HepG2 (cell line): ENCODE results near the gene AIDA. TPM values are rescaled to one million over a fixed set of nuclear protein-coding genes. Genes with fewer than 3 reads are reported as not detected.

Source experiments
- ATAC-seq: fragments of 200-7000 bp; cut with Tn5 transposase; 3 replicates; pipeline ENCODE4 v1.9.1; 2020; ENCODE audit warnings: mild to moderate bottlenecking, moderate library complexity
- BruUV-seq: library from RNA; stranded (reverse); fragments of 400-500 nt; replicated peaks from 2 replicates; lab custom pipeline; 2021; lab: Mats Ljungman, UMichigan
- CTCF ChIA-PET: fragments of 300-600 bp; formaldehyde crosslinking; extraction: SDS; loops from one replicate; lab custom pipeline; 2021; ENCODE audit warnings: low total read pairs, inconsistent platforms, low intra/inter-chr PET ratio; lab: Yijun Ruan, JAX
- POLR2A ChIA-PET: fragments of 350-600 bp; sonication (Branson Sonifier 250); formaldehyde crosslinking; loops from one replicate; lab custom pipeline; 2020; ENCODE audit warnings: antibody characterized with exemption, inconsistent platforms; lab: Yijun Ruan, JAX
- DNase-seq: peaks from one replicate; pipeline ENCODE4 v3.0.0-alpha.2; 2015; ENCODE audit warnings: low spot score
- FAIRE-seq: peaks from 3 replicates; lab custom pipeline; 2011; peaks lifted over from hg19 to GRCh38; lab: Jason Lieb, UNC
- H2AFZ ChIP-seq: one replicate; pipeline ENCODE4 v1.6.1; 2011; ENCODE audit warnings: low read length, inconsistent platforms
- H3K27ac ChIP-seq: fragments of 300-600 bp; 3 replicates; pipeline ENCODE4 v1.8.0; 2011; ENCODE audit warnings: mixed run types, mild to moderate bottlenecking, mixed read lengths, low read length, inconsistent platforms; ENCODE audit not compliant: insufficient read depth; ENCODE audit errors: extremely low read length
- H3K27me3 ChIP-seq, 2 experiments: fragments of 200-600 bp in 1 of 2; 2 replicates in 1 of 2; 3 replicates in 1 of 2; pipeline versions ENCODE4 v1.6.0 to v1.8.0; 2011; ENCODE audit warnings: low read length in 2 of 2, mild to moderate bottlenecking in 2 of 2, moderate library complexity in 2 of 2, inconsistent platforms in 1 of 2; ENCODE audit not compliant: insufficient read depth in 2 of 2, control insufficient read depth in 1 of 2
- H3K36me3 ChIP-seq, 2 experiments: fragments of 200-600 bp in 1 of 2; replicated peaks in 1 of 2; 2 replicates in 1 of 2; 3 replicates in 1 of 2; pipeline versions ENCODE4 v1.5.1 to v1.8.0; 2011; ENCODE audit warnings: low read length in 2 of 2, inconsistent platforms in 1 of 2; ENCODE audit not compliant: insufficient read depth in 2 of 2, control insufficient read depth in 1 of 2
- H3K4me1 ChIP-seq: 2 replicates; pipeline ENCODE4 v1.5.1; 2012; ENCODE audit warnings: low read length, inconsistent platforms; ENCODE audit not compliant: insufficient read depth
- H3K4me2 ChIP-seq: 2 replicates; pipeline ENCODE4 v1.6.0; 2011; ENCODE audit warnings: low read depth, low read length, inconsistent platforms
- H3K4me3 ChIP-seq, 3 experiments: fragments of 200-600 bp in 1 of 3; sonication (generic), shearing (Covaris generic) in 1 of 3; replicated peaks in 1 of 3; 2 replicates each; pipeline ENCODE4 v1.5.1; 2011 to 2016; ENCODE audit warnings: low read length in 3 of 3, inconsistent platforms in 2 of 3, low read depth in 2 of 3, mild to moderate bottlenecking in 2 of 3, control low read depth in 1 of 3, mixed read lengths in 1 of 3; ENCODE audit not compliant: insufficient read depth in 1 of 3
- H3K79me2 ChIP-seq: one replicate; pipeline ENCODE4 v1.6.1; 2011; ENCODE audit warnings: low read length, inconsistent platforms; ENCODE audit not compliant: insufficient read depth
- H3K9ac ChIP-seq: 2 replicates; pipeline ENCODE4 v1.6.0; 2011; ENCODE audit warnings: mild to moderate bottlenecking, low read depth, low read length, inconsistent platforms; ENCODE audit not compliant: insufficient read depth
- H3K9me3 ChIP-seq: 2 replicates; pipeline ENCODE4 v1.5.1; 2012; ENCODE audit warnings: mild to moderate bottlenecking, low read length
- H4K20me1 ChIP-seq: 2 replicates; pipeline ENCODE4 v1.6.0; 2011; ENCODE audit warnings: inconsistent platforms, mild to moderate bottlenecking, low read length, moderate library complexity; ENCODE audit not compliant: insufficient read depth
- AGO2 ChIP-seq: fragments of 200-400 bp; formaldehyde crosslinking; optimal IDR thresholded peaks from 2 replicates; pipeline ENCODE3; 2017; ENCODE audit warnings: mild to moderate bottlenecking, low read depth, low read length, moderate library complexity
- CEBPB ChIP-seq: IDR thresholded peaks from 2 replicates; pipeline ENCODE4 v1.6.1; 2011; ENCODE audit warnings: low read depth, low read length, improper control_type of control experiment, borderline replicate concordance
- CHD4 ChIP-seq: fragments of 200-600 bp; sonication (generic); IDR thresholded peaks from 2 replicates; pipeline ENCODE4 v1.7.0; 2017; ENCODE audit warnings: mild to moderate bottlenecking, low read length, borderline replicate concordance
- FOXA3 ChIP-seq: IDR thresholded peaks from 2 replicates; pipeline ENCODE4 v1.6.1; 2016; ENCODE audit warnings: missing genetic modification reagents, missing compliant biosample characterization
- NFKB2 ChIP-seq: sonication (generic); formaldehyde crosslinking; IDR thresholded peaks from 2 replicates; pipeline ENCODE4 v1.4.0; 2020; ENCODE audit warnings: missing genetic modification reagents, borderline replicate concordance
- PAWR ChIP-seq: sonication (generic); formaldehyde crosslinking; IDR thresholded peaks from 2 replicates; pipeline ENCODE4 v1.4.0; 2020; ENCODE audit warnings: missing genetic modification reagents, mild to moderate bottlenecking, borderline replicate concordance
- SIN3B ChIP-seq: fragments of 150-350 bp; IDR thresholded peaks from 2 replicates; pipeline ENCODE4 v1.6.1; 2014; ENCODE audit warnings: low read length
- SRF ChIP-seq: IDR thresholded peaks from 2 replicates; pipeline ENCODE4 v1.6.1; 2011; ENCODE audit warnings: mild to moderate bottlenecking, low read depth, low read length, moderate library complexity
- TAF15 ChIP-seq: fragments of 200-400 bp; formaldehyde crosslinking; IDR thresholded peaks from one replicate; pipeline ENCODE4 v1.6.1; 2018; ENCODE audit warnings: mild to moderate bottlenecking, low read depth, low read length; ENCODE audit not compliant: poor library complexity, severe bottlenecking
- ZBTB1 ChIP-seq: sonication (generic); formaldehyde crosslinking; IDR thresholded peaks from 2 replicates; pipeline ENCODE4 v1.4.0; 2020; ENCODE audit warnings: missing genetic modification reagents, borderline replicate concordance
- ZFP62 ChIP-seq: sonication (generic); formaldehyde crosslinking; IDR thresholded peaks from 2 replicates; pipeline ENCODE4 v1.4.0; 2020; ENCODE audit warnings: missing genetic modification reagents
- ZNF160 ChIP-seq: sonication (generic); formaldehyde crosslinking; IDR thresholded peaks from 2 replicates; pipeline ENCODE4 v1.8.0; 2022; ENCODE audit warnings: mild to moderate bottlenecking, inconsistent platforms, missing genetic modification reagents
- ZNF264 ChIP-seq: sonication (generic); formaldehyde crosslinking; IDR thresholded peaks from 2 replicates; pipeline ENCODE4 v1.4.0; 2020; ENCODE audit warnings: missing genetic modification reagents
- ZNF317 ChIP-seq: sonication (generic); formaldehyde crosslinking; IDR thresholded peaks from 2 replicates; pipeline ENCODE4 v1.5.0; 2020; ENCODE audit warnings: mild to moderate bottlenecking, missing genetic modification reagents
- ZNF337 ChIP-seq: sonication (generic); formaldehyde crosslinking; IDR thresholded peaks from 2 replicates; pipeline ENCODE4 v1.5.1; 2020; ENCODE audit warnings: missing genetic modification reagents, low read depth, mild to moderate bottlenecking, borderline replicate concordance
- WGBS: methylation state at CpG from one replicate; pipeline ENCODE4 v1.1.6; 2017; ENCODE audit warnings: low lambda C conversion rate; 5-methylcytosine and 5-hydroxymethylcytosine counted together
- in situ Hi-C: cut with HindIII; loops from 2 replicates; pipeline ENCODE4 v1.10.0; 2017; ENCODE audit warnings: low pct_unique_long_range_greater_than_20kb; ENCODE audit not compliant: extremely low pct_ligation_motif_present
- intact Hi-C: fragments of 100-400 bp; cut with micrococcal nuclease; formaldehyde crosslinking; loops from one replicate; pipeline ENCODE4 v1.10.0; 2022; ENCODE audit not compliant: unreplicated experiment
- polyA plus RNA-seq, 8 experiments: library from polyadenylated mRNA; depleted of rRNA in 3 of 8; stranded (reverse) in 7 of 8; unstranded in 1 of 8; fragments of >200 nt; fragmentation: Illumina TruSeq in 4 of 8; extraction: Trizol in 4 of 8; gene quantifications; 2 replicates each; pipeline versions ENCODE4 v1.2.1 to v1.2.3, GENCODE V29; 2011 to 2016; ENCODE audit warnings: low read depth in 4 of 8, missing spikeins in 1 of 8, mixed read lengths in 1 of 8; ENCODE audit not compliant: insufficient read depth in 1 of 8
- total RNA-seq, 5 experiments: library from RNA; depleted of rRNA; stranded (reverse); fragments of >200 nt; fragmentation: Illumina TruSeq; extraction: Trizol; gene quantifications; 2 replicates each; pipeline ENCODE4 v1.2.3, GENCODE V29; 2016; ENCODE audit warnings: low read depth in 1 of 5
- TF ChIP-seq, protein P1 (sequence below): sonication (generic); formaldehyde crosslinking; IDR thresholded peaks from 2 replicates; pipeline ENCODE4 v1.8.1; 2022; ENCODE audit warnings: mild to moderate bottlenecking, missing genetic modification reagents
- TF ChIP-seq, protein P2 (sequence below): sonication (generic); formaldehyde crosslinking; IDR thresholded peaks from 2 replicates; pipeline ENCODE4 v1.5.0; 2020; ENCODE audit warnings: missing genetic modification reagents

Gene AIDA
- total and polyA plus RNA-seq, 2 of the 13 experiments (the other 11 are each of a cell fraction or from before 2014, with no cell fraction given): 17.5 to 35.4 TPM

- H3K79me2 ChIP-seq: no peaks in the 10 kb centered on the region
- WGBS: 96% methylated on average over 3 of the region's 3 CpGs
- H3K9ac ChIP-seq: no peak overlapping the region
- ATAC-seq: no peak
- peaks cover 5 to 62% of the 10 kb centered on the region in 2 experiments for H3K36me3 ChIP-seq
- in situ Hi-C loops: no loop called here
- FAIRE-seq: no peak
- no peaks in the 10 kb centered on the region for H3K27me3 ChIP-seq
- H3K9me3 ChIP-seq: no peaks in the 10 kb centered on the region
- BruUV-seq: no TSS peak
- intact Hi-C loops: no loop called here
- H4K20me1 ChIP-seq: no peaks in the 10 kb centered on the region
- ChIA-PET CTCF (no interaction called here), POLR2A (no interaction called here)
- no peak overlapping the region for H3K4me3 ChIP-seq
- H3K4me2 ChIP-seq: no peak overlapping the region
- no peak overlapping the region for H3K27ac ChIP-seq
- no peaks in the 10 kb centered on the region for H3K4me1 ChIP-seq
- H2AFZ ChIP-seq: no peak overlapping the region
- no peak for DNase-seq
- TF ChIP-seq, protein P1, sequence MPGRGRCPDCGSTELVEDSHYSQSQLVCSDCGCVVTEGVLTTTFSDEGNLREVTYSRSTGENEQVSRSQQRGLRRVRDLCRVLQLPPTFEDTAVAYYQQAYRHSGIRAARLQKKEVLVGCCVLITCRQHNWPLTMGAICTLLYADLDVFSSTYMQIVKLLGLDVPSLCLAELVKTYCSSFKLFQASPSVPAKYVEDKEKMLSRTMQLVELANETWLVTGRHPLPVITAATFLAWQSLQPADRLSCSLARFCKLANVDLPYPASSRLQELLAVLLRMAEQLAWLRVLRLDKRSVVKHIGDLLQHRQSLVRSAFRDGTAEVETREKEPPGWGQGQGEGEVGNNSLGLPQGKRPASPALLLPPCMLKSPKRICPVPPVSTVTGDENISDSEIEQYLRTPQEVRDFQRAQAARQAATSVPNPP (CRISPR knock-in tag): no peak
- TF ChIP-seq TAF15: no peak
- no peak for TF ChIP-seq CHD4
- TF ChIP-seq ZBTB1: no peak
- no peak for TF ChIP-seq ZNF317 (CRISPR knock-in tag)
- no peak for TF ChIP-seq ZNF160 (CRISPR knock-in tag)
- no peak for TF ChIP-seq ZFP62 (CRISPR knock-in tag)
- TF ChIP-seq CEBPB: no peak
- no peak for TF ChIP-seq ZNF337 (CRISPR knock-in tag)
- no peak for TF ChIP-seq ZNF264 (CRISPR knock-in tag)
- TF ChIP-seq, protein P2, sequence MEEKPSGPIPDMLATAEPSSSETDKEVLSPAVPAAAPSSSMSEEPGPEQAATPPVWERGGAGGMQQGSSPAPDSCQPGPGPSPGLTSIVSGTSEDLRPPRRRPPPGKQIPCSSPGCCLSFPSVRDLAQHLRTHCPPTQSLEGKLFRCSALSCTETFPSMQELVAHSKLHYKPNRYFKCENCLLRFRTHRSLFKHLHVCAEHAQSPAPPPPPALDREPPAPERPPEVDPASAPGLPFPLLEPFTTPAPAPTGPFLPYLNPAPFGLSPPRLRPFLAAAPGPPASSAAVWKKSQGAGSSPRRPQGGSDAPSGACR (CRISPR knock-in tag): no peak
- no peak for TF ChIP-seq PAWR (CRISPR knock-in tag)
- TF ChIP-seq SRF: no peak
- TF ChIP-seq FOXA3 (CRISPR knock-in tag): no peak
- no peak for TF ChIP-seq NFKB2 (CRISPR knock-in tag)
- no peak for TF ChIP-seq AGO2
- TF ChIP-seq SIN3B: no peak
Measured at GRCh38 chr1:222732216-222733159, 20.2 kb upstream of the AIDA start.
